Measurements from ENCODE around the gene STK11.

DNA sequence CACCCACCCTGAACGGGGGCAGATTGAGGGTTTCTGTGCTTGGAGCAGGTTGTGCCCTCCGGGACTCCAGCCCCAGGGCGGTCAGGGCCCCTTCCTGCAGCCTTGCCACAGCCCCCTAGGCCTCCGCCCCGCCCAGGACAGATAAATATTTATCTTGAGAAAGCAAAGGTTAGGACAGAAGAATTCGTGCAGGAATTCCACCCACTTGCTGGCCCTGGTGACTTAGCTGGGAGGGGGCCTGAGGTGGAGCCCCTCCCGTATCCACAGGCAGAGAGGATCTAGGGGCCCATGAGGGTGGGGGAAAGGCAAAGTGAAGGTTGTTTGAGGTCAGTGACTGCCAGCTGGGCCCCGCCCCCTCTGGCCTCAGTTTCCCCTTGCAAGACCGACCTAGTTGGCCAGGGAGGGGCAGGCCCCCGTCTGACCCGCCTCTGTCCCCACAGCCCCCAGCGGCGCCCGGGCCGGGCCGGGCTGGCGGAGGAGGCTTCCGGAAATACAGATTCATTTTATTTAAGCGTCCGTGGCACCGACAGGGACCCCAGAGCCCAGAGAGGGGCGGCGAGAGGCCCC, 48.0 kb downstream of the STK11 start:
- no peak for TF ChIP-seq CTCF (IDR thresholded peaks at IDR 0.05)
- TF ChIP-seq POLR2A (IDR thresholded peaks at IDR 0.05) = no peak

Data from body of pancreas (tissue), 4 donors.